ENCODE measurements around the gene DMC1. TPM values are rescaled to one million over a fixed set of nuclear protein-coding genes. Genes with fewer than 3 reads are reported as not detected.
"Not testable (repeated sequence)": the region's sequence is repeated elsewhere in the genome, so short reads cannot be mapped to it uniquely, and the experiment has no call there.

The DMC1 gene
- total RNA-seq, 2 donors from 2014 or later, result not detected

- no peaks in the 10 kb centered on the region for H3K9me3 ChIP-seq (ENCODE audit: control insufficient read depth, low read length, poor library complexity, severe bottlenecking)
- Mint-ChIP-seq H3K36me3 (ENCODE audit: low read depth) (peaks cover 3% of the 10 kb centered on the region), H3K27ac (no peak overlapping the region), H3K4me3 (no peak overlapping the region), H3K27me3 (peaks cover 28% of the 10 kb centered on the region), H3K4me1 (peaks cover 3% of the 10 kb centered on the region)
- no peak for ATAC-seq
- DNase-seq, result no peak
Measured at GRCh38 chr22:38601221-38601764, 31.3 kb upstream of the DMC1 start.

DNA sequence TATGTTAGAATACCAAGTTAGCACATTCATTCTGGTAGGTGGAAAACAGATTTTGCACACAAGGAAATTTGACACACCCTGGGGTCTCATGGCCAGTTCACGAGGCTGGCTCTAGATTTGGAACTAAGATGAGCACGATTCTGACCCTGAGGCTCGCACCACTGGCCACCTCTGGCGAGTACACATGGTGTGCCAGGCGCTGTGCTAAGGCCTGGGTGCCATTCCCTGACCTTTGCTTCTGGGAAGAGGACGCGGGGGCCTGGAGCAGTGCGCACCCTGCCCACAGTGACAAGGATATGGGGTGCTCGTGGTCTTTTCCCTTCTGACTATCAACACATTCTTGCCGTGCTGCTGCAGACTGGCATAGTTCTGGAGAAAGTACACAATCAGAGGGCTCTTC, 29.5 kb upstream of the DMC1 start:
- no peaks in the 10 kb centered on the region for H3K9me3 ChIP-seq (ENCODE audit: control insufficient read depth, low read length, poor library complexity, severe bottlenecking)
- Mint-ChIP-seq H3K4me3 (no peak overlapping the region), H3K27me3 (peaks cover 42% of the 10 kb centered on the region), H3K36me3 (ENCODE audit: low read depth) (peaks cover 3% of the 10 kb centered on the region), H3K4me1 (peaks cover 3% of the 10 kb centered on the region), H3K27ac (no peak overlapping the region)
- no peak for ATAC-seq
- no peak for DNase-seq

DNA sequence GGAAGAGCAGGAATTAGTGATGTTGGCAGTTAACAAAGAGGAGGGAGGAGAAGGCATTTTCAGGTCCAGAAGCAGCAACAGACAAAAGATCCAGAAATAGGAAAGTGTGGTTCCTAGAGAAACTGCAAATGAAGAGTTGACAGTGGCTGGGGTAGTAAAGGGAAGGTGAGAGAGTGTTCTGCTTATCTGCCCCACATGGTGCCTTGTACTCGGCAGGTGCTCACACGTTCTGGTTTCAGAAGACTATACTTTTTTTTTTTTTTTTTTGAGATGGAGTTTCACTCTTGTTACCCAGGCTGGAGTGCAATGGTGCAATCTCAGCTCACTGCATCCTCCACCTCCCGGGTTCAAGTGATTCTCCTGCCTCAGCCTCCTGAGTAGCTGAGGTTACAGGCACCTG, 12.9 kb upstream of the DMC1 start:
- not testable (repeated sequence) for H3K4me1 Mint-ChIP-seq; H3K4me3 Mint-ChIP-seq; H3K36me3 Mint-ChIP-seq (ENCODE audit: low read depth); ATAC-seq; H3K9me3 ChIP-seq (ENCODE audit: control insufficient read depth, low read length, poor library complexity, severe bottlenecking); H3K27ac Mint-ChIP-seq; DNase-seq
- H3K27me3 Mint-ChIP-seq, result peaks cover 19% of the 10 kb centered on the region

DNA sequence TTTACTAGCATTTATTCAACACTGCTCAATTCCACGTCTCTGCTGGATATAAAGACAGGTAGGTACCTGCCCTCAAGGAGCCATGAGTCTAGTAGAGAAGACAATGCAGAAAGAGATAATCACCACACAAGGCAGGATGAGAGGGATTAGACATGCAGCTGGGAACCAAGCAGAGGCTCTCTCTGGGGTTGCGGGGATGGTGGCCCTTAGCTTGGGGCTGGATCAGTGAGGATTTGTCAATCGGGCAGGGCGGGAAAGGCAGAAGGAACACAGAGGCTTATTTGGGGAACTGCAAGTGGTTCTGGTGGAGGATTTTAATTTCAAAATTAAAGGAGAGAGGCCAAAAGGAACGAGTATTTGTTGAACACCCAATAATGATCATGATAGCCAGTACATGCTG, 8.5 kb upstream of the DMC1 start:
- H3K9me3 ChIP-seq (ENCODE audit: control insufficient read depth, low read length, poor library complexity, severe bottlenecking), result no peaks in the 10 kb centered on the region
- ATAC-seq (no peak), DNase-seq (no peak)
- Mint-ChIP-seq H3K27me3 (peaks cover 9% of the 10 kb centered on the region), H3K36me3 (ENCODE audit: low read depth) (peaks cover 5% of the 10 kb centered on the region), H3K4me1 (no peaks in the 10 kb centered on the region), H3K27ac (no peak overlapping the region), H3K4me3 (no peak overlapping the region)

- H3K4me1 Mint-ChIP-seq, result peaks cover 10% of the 10 kb centered on the region
- no peak overlapping the region for H3K27ac Mint-ChIP-seq
- no peaks in the 10 kb centered on the region for H3K36me3 Mint-ChIP-seq (ENCODE audit: low read depth)
- ATAC-seq (no peak), DNase-seq (no peak)
- H3K27me3 Mint-ChIP-seq, result no peaks in the 10 kb centered on the region
- H3K9me3 ChIP-seq (ENCODE audit: control insufficient read depth, low read length, poor library complexity, severe bottlenecking), result no peaks in the 10 kb centered on the region
- H3K4me3 Mint-ChIP-seq, result no peak overlapping the region
Measured at GRCh38 chr22:38572065-38572464, 2.1 kb upstream of the DMC1 start.

DNA sequence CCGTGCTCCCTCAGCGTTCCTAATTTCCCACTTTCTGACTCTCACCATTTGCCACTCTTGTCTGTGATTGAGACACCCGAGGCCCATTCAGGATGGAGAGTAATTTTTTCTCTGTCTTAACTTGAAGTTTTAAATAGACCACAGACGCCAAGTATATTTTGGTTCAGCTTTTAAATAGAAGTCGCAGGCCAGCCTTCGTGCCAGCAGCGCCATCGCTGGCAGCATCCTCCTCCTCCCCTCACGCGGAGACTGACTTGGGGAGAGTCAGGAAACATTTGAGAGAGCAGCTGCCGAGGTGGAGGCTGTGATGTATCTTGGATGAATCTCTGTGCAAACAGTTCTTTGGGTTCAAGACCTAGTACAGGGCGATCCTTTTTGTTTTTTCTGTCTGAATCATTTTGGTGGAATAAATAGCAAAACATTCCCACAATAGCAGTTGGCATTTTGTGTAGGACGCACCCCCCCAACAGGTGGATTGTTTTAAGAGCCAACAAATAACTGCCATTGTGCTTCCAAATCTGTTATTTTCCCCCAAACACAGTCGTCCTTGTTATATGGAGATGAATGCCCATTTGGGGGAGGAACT, 889 bp upstream of the DMC1 start:
- Mint-ChIP-seq H3K4me3 (peak overlapping the region; percentile 94), H3K36me3 (ENCODE audit: low read depth) (no peaks in the 10 kb centered on the region), H3K27ac (peak overlapping the region; percentile 75), H3K27me3 (no peaks in the 10 kb centered on the region), H3K4me1 (peaks cover 10% of the 10 kb centered on the region)
- DNase-seq (peak in 2 of 3 donors; percentile 13 to 21), ATAC-seq (peak; percentile 26)
- no peaks in the 10 kb centered on the region for H3K9me3 ChIP-seq (ENCODE audit: control insufficient read depth, low read length, poor library complexity, severe bottlenecking)

- Mint-ChIP-seq H3K36me3 (ENCODE audit: low read depth) (no peaks in the 10 kb centered on the region), H3K4me1 (peaks cover 10% of the 10 kb centered on the region), H3K27ac (peak overlapping the region; percentile 75), H3K27me3 (no peaks in the 10 kb centered on the region), H3K4me3 (peak overlapping the region; percentile 94)
- ATAC-seq (no peak), DNase-seq (peak in 1 of 3 donors; percentile 13)
- H3K9me3 ChIP-seq (ENCODE audit: control insufficient read depth, low read length, poor library complexity, severe bottlenecking), result no peaks in the 10 kb centered on the region
Measured at GRCh38 chr22:38569181-38569971, 607 bp downstream of the DMC1 start.

- no peaks in the 10 kb centered on the region for H3K27me3 Mint-ChIP-seq
- no peak overlapping the region for H3K4me3 Mint-ChIP-seq
- H3K9me3 ChIP-seq (ENCODE audit: control insufficient read depth, low read length, poor library complexity, severe bottlenecking), result no peaks in the 10 kb centered on the region
- ATAC-seq (no peak), DNase-seq (no peak)
- peaks cover 10% of the 10 kb centered on the region for H3K4me1 Mint-ChIP-seq
- H3K36me3 Mint-ChIP-seq (ENCODE audit: low read depth), result no peaks in the 10 kb centered on the region
- no peak overlapping the region for H3K27ac Mint-ChIP-seq
Measured at GRCh38 chr22:38567531-38568285, 2.3 kb downstream of the DMC1 start.

DNA sequence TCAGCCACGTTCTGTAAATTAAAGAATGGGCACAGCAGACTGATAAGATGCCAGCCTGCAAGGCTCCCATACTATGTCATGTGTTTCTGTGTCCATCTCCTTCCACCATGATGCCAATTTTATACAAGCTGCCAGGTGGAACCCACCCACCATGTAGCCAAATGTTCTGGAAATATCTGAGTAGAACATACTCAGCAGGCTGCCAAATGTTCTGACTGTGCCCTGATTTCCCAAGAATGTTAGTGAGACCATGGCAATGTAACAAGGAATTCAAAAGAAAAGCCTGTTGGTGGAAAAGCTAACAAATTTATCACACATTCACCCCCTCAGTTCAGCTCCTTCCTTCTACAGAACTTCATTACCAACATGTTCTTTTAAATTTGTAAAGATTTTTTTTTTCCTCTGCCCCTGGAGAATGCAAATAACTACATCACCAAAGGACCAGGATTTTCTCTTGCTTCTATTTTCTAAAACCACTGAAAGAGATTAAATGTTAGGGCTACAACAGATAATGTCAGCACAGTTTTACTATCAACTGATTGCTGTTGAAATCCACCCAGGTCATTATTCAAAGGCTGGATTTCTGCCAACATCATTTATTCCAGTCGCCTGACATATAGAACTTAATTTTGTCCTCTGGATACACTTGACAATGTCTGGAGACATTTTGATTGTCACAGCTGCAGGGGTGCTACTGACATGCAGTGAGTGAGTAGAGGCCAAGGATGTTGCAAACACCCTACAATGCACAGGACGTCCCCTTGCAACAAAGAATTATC, 3.1 kb downstream of the DMC1 start:
- H3K9me3 ChIP-seq (ENCODE audit: control insufficient read depth, low read length, poor library complexity, severe bottlenecking), result no peaks in the 10 kb centered on the region
- DNase-seq, result no peak
- ATAC-seq, result no peak
- Mint-ChIP-seq H3K4me3 (no peak overlapping the region), H3K4me1 (peaks cover 10% of the 10 kb centered on the region), H3K27me3 (no peaks in the 10 kb centered on the region), H3K36me3 (ENCODE audit: low read depth) (no peaks in the 10 kb centered on the region), H3K27ac (no peak overlapping the region)

DNA sequence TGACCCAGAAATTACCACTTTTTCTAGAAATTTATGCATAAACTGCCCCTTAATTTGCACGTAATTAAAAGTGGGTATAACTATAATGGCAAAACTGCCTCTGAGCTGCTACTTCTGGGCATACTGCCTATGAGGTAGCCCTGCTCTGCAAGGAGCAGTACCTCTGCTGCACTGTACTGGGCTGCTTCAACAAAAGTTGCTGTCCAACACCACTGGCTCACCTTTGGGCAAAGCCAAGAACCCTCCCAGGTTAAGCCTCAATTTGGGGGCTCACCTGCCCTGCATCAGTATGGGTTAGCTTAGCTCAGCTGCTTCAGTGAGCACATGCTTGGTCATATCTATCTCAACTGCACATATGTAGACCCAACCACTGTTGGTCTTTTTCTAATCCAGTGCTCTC, 4.5 kb downstream of the DMC1 start:
- Mint-ChIP-seq H3K27me3 (no peaks in the 10 kb centered on the region), H3K4me3 (no peak overlapping the region), H3K27ac (no peak overlapping the region), H3K36me3 (ENCODE audit: low read depth) (no peaks in the 10 kb centered on the region), H3K4me1 (no peaks in the 10 kb centered on the region)
- DNase-seq, result no peak
- no peak for ATAC-seq
- H3K9me3 ChIP-seq (ENCODE audit: control insufficient read depth, low read length, poor library complexity, severe bottlenecking), result no peaks in the 10 kb centered on the region

DNA sequence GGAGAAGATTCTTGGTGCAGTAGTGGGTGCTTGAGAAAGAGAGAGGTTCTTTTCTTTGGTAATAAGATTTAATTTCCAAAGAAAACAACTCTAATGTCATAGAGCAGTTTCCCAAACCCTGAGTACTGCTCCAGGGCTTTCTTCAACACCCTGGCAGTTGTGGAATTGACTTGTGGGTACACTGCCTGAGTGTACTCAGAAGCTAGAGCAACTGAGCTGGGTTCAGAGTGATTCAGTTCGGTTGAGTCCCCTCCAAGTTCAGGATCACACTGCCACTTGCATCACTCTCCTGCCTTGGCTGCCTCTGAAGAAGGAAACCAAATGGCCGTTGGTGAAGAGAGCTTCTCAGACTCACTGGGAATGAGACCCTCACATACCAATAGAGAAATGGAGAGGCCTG, 5.3 kb downstream of the DMC1 start:
- no peaks in the 10 kb centered on the region for H3K9me3 ChIP-seq (ENCODE audit: control insufficient read depth, low read length, poor library complexity, severe bottlenecking)
- Mint-ChIP-seq H3K27me3 (no peaks in the 10 kb centered on the region), H3K4me3 (no peak overlapping the region), H3K4me1 (no peaks in the 10 kb centered on the region), H3K27ac (no peak overlapping the region), H3K36me3 (ENCODE audit: low read depth) (no peaks in the 10 kb centered on the region)
- no peak for DNase-seq
- no peak for ATAC-seq

DNA sequence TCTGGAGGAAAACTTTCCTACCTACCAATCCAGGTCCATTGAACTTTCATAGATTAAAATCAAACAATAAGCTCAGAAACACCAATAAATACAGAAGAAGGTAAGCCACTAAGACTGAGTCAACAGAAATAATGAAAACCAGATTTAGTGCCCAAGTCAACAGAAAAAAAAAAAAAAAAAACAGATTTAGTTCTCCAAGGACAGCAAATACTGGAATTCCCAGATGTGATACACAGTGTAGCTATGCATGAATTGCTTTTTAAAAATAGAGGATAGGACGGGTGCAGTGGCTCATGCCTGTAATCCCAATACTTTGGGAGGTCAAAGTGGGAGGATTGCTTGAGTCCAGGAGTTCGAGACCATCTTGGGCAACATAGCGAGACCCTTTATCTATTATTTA, 15.7 kb downstream of the DMC1 start:
- no peak for ATAC-seq
- no peaks in the 10 kb centered on the region for H3K9me3 ChIP-seq (ENCODE audit: control insufficient read depth, low read length, poor library complexity, severe bottlenecking)
- Mint-ChIP-seq H3K4me1 (no peaks in the 10 kb centered on the region), H3K27ac (no peak overlapping the region), H3K36me3 (ENCODE audit: low read depth) (no peaks in the 10 kb centered on the region), H3K27me3 (no peaks in the 10 kb centered on the region), H3K4me3 (no peak overlapping the region)
- no peak for DNase-seq

Data from T-helper 17 cell (primary cell).